ENCODE results near the gene HOXB9. TPM values are rescaled to one million over a fixed set of nuclear protein-coding genes. Genes with fewer than 3 reads are reported as not detected.
A peak's percentile ranks its signal among the peaks of the same experiment; 100 is the strongest.

HOXB9 gene
- total and polyA plus RNA-seq, 2 of the 13 experiments (the other 11 are each of a cell fraction or from before 2014, with no cell fraction given), result not detected

DNA sequence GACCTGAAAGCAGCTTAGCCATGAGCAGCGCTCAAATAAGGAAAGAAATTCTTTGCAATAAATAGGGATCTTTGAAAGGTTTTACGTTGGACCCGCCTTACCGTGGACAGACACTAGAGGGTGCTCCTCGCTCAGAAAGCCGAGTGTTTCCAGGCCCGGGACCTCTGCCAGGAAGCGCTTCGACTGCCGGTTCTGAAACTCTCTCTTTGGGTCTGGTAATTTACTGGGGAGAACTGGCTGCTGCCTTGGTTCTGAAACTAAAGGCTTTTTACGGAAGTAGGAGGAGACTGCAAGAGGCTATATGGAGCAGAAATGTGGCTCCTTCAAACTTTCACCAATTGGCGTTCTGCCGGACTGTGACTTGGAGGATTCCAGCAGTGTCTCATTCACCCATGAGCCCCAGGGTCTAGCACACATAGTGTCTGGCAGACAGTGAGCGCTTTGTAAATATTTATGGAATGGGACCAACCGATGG is 45.6 kb upstream of the HOXB9 start (continued):
- no peak for TF ChIP-seq ZNF432 (CRISPR knock-in tag; IDR thresholded peaks at IDR 0.05; ENCODE audit: borderline replicate concordance)
- TF ChIP-seq, protein P1, sequence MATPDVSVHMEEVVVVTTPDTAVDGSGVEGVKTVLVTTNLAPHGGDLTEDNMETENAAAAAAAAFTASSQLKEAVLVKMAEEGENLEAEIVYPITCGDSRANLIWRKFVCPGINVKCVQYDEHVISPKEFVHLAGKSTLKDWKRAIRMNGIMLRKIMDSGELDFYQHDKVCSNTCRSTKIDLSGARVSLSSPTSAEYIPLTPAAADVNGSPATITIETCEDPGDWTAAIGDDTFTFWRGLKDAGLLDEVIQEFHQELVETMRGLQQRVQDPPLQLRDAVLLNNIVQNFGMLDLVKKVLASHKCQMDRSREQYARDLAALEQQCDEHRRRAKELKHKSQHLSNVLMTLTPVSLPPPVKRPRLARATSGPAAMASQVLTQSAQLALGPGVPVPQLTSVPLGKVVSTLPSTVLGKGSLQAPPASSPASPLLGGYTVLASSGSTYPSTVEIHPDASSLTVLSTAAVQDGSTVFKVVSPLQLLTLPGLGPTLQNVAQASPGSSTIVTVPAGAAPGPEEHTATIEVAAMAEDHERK (CRISPR knock-in tag; IDR thresholded peaks at IDR 0.05; ENCODE audit: low read depth), result no peak
- no peak for TF ChIP-seq ZNF569 (CRISPR knock-in tag; IDR thresholded peaks at IDR 0.05; ENCODE audit: borderline replicate concordance)
- no peak for TF ChIP-seq ZZZ3 (CRISPR knock-in tag; IDR thresholded peaks at IDR 0.05; ENCODE audit: borderline replicate concordance)
- TF ChIP-seq ZNF891 (CRISPR knock-in tag; IDR thresholded peaks at IDR 0.05), result 0 out of 2 replicates have a peak, but pooled peaks have one; percentile 41
- peak; percentile 26; the same call in 1 of the 2 replicates for TF ChIP-seq IKZF5 (CRISPR knock-in tag; IDR thresholded peaks at IDR 0.05)
- TF ChIP-seq MIER3 (CRISPR knock-in tag; IDR thresholded peaks at IDR 0.05; ENCODE audit: borderline replicate concordance), result no peak
- peak; percentile 57; the same call in 1 of the 2 replicates for TF ChIP-seq SMAD3 (CRISPR knock-in tag; IDR thresholded peaks at IDR 0.05)
- no peak for TF ChIP-seq TSC22D2 (CRISPR knock-in tag; IDR thresholded peaks at IDR 0.05; ENCODE audit: borderline replicate concordance)
- TF ChIP-seq, protein P2, sequence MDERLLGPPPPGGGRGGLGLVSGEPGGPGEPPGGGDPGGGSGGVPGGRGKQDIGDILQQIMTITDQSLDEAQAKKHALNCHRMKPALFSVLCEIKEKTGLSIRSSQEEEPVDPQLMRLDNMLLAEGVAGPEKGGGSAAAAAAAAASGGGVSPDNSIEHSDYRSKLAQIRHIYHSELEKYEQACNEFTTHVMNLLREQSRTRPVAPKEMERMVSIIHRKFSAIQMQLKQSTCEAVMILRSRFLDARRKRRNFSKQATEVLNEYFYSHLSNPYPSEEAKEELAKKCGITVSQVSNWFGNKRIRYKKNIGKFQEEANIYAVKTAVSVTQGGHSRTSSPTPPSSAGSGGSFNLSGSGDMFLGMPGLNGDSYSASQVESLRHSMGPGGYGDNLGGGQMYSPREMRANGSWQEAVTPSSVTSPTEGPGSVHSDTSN (CRISPR knock-in tag; IDR thresholded peaks at IDR 0.05), result no peak
- no peak for TF ChIP-seq GPBP1L1 (CRISPR knock-in tag; IDR thresholded peaks at IDR 0.05)
- no peak for TF ChIP-seq HOXA7 (CRISPR knock-in tag; IDR thresholded peaks at IDR 0.05)

Data from HepG2 (cell line).